ENCODE results near the gene YLPM1.

YLPM1 gene

DNA sequence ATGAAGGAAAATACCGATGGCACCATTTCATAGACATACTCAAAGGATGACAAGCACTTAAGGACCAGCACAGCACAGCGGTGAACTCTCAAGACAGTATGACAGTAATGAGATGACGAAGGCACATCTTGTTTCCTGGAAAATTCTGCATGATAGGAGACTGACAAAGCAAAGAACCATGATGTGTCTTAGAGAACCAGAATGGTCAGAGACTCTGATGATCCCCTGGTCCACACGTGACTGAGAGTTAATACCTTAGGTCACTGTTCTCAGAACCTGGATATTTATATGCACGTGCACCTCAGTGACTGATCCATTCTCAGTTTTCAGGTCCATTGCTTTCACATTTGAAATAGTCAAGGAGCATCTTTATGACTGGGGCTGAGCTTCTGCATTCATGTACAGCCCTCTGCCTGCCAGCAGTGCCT lies 77.5 kb downstream of the YLPM1 start:
- DNase-seq (ENCODE audit: low read depth, low spot score) = no peak

DNA sequence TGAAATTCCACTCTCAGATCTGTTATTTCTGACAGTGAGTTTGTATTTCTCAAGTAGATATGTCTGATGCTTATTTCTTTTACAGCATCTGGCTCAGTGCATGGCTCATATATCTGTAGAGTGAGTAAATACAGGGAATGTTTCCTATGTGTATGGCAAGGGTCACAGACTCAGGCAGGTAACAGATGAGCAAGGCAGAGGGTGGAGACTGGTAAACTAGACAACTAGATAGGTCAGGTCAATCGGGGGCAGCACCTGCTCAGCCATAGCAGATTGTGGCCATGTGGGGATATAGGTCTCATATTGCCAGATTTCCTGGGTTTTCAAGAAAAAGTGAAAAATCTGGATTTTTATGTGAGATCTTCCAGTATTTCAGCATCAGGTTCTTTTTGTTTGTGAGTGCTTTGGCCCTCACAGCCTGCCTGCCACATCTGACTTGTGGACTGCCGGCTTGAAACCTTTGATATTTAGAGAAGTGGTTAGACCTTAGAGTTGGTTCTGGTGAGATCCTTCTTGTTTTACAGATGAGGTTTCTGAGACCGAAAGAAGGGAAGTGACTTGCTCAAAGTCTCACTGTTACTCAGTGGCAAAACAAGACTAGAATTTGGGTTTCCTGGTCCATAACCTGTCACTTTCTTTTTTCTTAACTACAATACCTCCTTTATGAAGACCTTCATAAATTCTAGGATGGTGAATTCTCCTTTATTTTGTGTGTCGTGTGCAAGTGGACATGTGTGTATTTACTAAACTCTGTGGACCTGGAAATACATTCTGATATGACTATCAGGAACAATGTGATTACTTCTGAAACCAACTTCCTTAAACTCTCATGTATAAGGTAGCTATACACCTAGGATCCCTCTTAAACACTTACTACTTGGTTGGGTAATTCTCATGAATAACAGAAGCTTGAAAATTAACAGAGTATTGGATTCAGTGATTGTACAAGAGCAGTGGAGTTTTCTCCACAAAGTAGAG lies 78.4 kb downstream of the YLPM1 start:
- DNase-seq (ENCODE audit: low read depth, low spot score) = no peak

- DNase-seq (ENCODE audit: low read depth, low spot score) = no peak
These were observed 80.5 kb downstream of the YLPM1 start for GRCh38 chr14:74843653-74844052.

- DNase-seq (ENCODE audit: low read depth, low spot score) = no peak
These were observed 83.1 kb downstream of the YLPM1 start for GRCh38 chr14:74846168-74846567.

DNA sequence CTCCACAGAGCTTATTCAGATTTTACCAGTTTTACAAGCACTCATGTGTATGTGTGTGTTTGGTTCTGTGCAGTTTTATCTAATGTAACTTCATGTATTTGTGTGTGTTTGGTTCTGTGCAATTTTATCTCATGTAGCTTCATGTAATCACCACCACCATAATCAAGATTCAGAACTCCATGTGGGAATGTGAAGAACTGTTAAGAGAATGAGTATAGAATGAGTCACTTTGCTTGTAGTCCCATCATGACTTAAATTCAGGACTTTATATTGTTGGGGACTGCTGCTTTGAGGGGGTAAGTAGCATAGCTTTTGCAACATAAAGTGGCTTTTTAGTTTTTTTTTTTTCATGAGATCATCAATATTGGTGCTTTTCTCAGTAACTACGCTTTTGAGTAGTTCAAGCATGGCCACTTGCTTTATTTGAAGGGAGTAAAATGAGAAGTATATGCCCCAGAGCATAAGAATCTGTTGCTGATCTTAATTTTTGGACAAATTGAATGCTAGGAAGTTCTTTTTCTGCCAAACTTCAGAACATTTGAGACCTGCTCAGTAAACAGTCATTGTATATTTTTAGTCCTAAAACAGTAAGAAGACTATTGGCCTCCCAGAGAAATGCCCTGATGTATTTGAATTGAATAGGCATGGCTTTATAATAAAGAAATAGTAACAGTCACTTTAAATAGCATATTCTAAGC lies 84.0 kb downstream of the YLPM1 start:
- DNase-seq (ENCODE audit: low read depth, low spot score) = no peak

DNA sequence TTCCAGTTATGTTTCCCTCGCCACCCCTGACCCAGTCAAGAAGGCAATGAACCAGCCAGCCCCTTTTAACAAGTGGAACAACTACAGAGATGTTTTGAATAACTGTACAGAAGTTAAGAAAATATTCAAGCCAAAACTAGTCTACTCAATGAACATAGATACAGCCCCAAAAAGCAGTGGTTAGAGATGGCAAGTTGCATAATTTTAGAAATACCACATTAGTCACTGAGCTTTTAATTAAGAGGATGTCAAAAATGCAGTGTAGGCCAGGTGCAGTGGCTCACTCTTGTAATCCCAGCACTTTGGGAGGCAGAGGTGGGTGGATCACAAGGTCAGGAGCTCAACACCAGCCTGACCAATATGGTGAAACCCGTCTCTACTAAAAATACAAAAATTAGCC lies 85.7 kb downstream of the YLPM1 start:
- no peak for DNase-seq (ENCODE audit: low read depth, low spot score)

DNA sequence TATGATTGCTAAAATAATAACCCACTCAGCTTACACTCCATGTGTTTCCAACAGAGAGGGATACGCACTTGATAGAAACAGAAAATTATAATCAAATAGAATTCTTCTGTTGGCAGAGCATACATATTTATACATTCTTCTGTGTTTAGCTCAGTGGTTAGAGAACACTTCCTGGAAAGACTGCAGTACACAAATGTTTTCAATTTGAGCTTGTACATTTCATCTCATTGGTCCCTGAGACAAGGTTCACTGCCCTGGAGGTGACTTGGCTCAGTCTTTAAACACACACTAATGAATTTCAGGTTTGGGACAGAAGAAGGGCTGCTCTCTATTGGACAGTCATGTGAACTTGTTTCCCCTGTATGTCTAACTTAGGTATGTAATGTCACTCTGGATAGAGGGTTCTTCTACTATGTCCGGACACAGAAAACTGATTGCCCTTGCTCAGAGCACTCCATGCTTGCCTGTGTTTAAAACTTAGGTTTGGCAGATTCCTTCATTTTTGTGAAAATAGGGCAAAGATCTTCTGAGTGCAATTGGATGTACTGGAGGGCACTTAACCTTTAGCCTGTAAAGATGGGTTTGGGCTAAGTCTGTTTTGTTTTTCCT lies 89.9 kb downstream of the YLPM1 start:
- DNase-seq (ENCODE audit: low read depth, low spot score) = no peak

- no peak for DNase-seq (ENCODE audit: low read depth, low spot score)
These were observed 90.5 kb downstream of the YLPM1 start for GRCh38 chr14:74853581-74853980.

GRCh38 chr14:74855021-74855420 lies 91.9 kb downstream of the YLPM1 start:
- DNase-seq (ENCODE audit: low read depth, low spot score) = no peak

GRCh38 chr14:74855945-74856344 lies 92.8 kb downstream of the YLPM1 start:
- no peak for DNase-seq (ENCODE audit: low read depth, low spot score)

DNA sequence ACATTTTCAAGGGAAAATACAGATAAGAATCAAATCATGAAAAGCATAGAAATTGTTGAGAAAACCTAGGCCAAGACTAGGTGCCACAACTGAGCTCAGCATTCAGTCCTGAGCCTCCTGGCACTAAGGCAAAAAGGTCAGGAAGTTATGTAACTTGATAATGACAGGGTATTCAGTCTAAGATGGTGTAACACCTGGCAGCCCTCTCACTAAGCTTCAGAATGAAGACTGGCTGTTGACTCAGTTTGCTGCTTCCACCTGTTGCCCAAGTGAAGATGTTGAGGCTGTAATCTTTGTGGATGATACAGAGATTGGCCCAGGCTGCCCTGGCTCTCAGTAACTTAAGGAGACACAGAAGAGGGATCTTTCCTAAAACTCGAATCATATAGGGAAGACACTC lies 93.2 kb downstream of the YLPM1 start:
- no peak for DNase-seq (ENCODE audit: low read depth, low spot score)

- DNase-seq (ENCODE audit: low read depth, low spot score) = no peak
These were observed 94.9 kb downstream of the YLPM1 start for GRCh38 chr14:74858022-74858421.

DNA sequence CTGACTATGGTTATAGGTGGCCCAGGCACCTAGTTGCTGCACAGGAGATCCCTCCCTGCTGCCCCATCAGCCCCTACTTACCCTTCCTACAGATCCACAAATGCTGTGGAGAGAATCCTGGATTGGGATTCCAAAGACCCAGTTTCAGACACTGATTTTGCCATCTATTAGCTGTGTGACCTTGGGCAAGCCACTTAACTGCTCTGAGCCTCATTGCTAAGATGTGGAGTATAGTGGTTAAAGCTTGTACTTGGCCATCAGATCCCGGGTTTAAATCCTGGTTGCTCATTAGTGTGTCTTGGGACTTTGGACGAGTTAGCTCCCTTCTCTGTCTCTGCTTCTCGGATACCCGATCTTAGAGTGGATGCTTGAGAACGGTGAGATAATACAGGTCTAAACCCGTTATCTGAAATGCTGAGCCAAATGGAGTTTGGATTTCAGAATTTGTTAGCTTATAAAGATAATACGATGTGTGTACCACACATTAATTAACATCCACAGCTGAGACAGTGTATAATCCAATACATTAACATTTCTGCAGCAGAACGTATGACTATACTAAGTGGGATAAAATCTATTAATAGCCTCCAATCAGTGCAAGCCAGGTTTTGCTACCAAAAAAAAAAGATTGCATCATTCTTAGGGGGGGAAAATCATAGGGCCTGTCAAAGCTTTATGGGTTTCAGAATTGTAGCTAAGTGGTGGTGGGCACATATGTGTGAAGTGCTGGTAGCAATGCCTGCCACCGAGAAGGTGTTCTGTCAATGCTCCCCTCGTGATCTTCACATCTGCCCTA lies 96.8 kb downstream of the YLPM1 start:
- no peak for DNase-seq (ENCODE audit: low read depth, low spot score)

GRCh38 chr14:74860899-74861733 lies 98.0 kb downstream of the YLPM1 start:
- peak; percentile 92 for DNase-seq (ENCODE audit: low read depth, low spot score)

GRCh38 chr14:74861734-74862090 lies 98.6 kb downstream of the YLPM1 start:
- no peak for DNase-seq (ENCODE audit: low read depth, low spot score)

DNA sequence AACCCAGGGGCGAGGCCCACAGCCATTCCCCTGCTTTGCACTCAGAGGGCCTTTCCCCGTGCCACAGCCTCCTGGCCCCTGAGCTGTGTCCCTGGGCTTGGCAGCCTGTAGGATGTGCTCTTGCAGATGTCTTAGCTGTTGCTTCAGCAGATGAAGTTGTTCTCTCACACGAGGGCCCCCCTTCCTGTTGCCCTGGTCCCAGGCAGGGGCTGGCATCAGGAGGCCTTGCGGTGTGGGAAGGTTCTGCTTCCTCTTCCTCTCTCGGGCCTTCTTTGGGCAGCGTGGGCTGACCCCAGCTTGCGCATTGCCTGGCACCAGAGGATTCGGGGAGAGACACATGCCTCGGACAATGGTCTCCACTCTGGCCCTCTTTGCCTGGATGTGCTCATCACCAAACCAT lies 100.2 kb downstream of the YLPM1 start:
- DNase-seq (ENCODE audit: low read depth, low spot score) = no peak

DNA sequence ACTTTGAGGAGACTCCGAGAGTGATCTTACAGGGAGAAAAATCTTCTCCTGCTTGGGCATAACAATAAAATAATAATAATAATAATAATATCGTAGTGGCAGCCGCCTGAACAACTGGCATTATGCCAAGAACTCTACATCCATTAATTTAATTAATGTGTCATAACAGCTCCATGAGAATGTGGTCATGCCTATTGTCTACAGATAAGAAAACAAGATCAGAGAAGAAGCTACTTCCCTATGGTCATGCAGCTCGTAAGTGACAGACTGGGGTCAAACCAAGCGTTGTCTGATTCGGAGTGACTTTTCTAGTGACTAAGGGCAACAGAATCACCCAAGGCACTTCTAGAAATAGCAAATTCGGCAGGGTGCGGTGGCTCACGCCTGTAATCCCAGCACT lies 101.1 kb downstream of the YLPM1 start:
- DNase-seq (ENCODE audit: low read depth, low spot score) = no peak

DNA sequence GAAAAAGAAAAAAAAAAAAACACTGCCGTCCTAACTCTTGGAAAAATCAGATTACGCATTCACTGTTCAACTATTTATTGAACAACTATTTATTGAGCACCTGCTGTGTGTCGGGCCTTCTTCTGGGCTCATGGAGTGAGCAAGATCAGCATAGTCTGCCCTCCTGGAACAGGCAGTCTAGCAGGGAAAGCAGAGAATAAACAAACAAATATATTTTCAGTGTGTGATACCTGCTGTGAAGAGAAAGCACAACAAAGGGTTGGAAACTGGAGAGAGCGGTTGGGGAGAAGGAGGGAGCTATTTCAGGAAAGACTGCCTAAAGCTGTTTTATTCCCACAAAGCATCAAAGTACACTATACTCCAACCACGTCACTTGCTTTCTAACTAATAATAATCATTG lies 102.0 kb downstream of the YLPM1 start:
- DNase-seq (ENCODE audit: low read depth, low spot score) = no peak

GRCh38 chr14:74866708-74867389 lies 103.7 kb downstream of the YLPM1 start:
- no peak for DNase-seq (ENCODE audit: low read depth, low spot score)

- no peak for DNase-seq (ENCODE audit: low read depth, low spot score)
These were observed 104.6 kb downstream of the YLPM1 start for GRCh38 chr14:74867673-74868072.
